GM23248 (cell line): ENCODE results near the gene NT5DC1. TPM values are rescaled to one million over a fixed set of nuclear protein-coding genes. Genes with fewer than 3 reads are reported as not detected.

Experiments used
- DNase-seq: peaks from one replicate; pipeline ENCODE4 v3.0.0-alpha.2; 2015
- H2AFZ ChIP-seq: fragments of 200-600 bp; sonication (generic); 2 replicates; pipeline ENCODE4 v1.6.1; 2016; ENCODE audit warnings: antibody characterized with exemption
- H3F3A ChIP-seq: fragments of 200-600 bp; sonication (generic); 2 replicates; pipeline ENCODE4 v1.6.1; 2016; ENCODE audit warnings: mild to moderate bottlenecking, antibody characterized with exemption, mixed run types; ENCODE audit not compliant: insufficient read depth
- H3K27ac ChIP-seq: fragments of 200-600 bp; sonication (generic); 2 replicates; pipeline ENCODE4 v1.5.1; 2016; ENCODE audit warnings: mild to moderate bottlenecking
- H3K27me3 ChIP-seq: fragments of 200-600 bp; sonication (generic); replicated peaks from 2 replicates; pipeline ENCODE4 v1.6.1; 2016; ENCODE audit warnings: mild to moderate bottlenecking; ENCODE audit not compliant: insufficient read depth
- H3K36me3 ChIP-seq: fragments of 200-600 bp; sonication (generic); 2 replicates; pipeline ENCODE4 v1.6.1; 2016; ENCODE audit warnings: low read depth, mild to moderate bottlenecking
- H3K4me1 ChIP-seq: fragments of 200-600 bp; sonication (generic); 2 replicates; pipeline ENCODE4 v1.6.1; 2016; ENCODE audit warnings: mild to moderate bottlenecking; ENCODE audit not compliant: insufficient read depth
- H3K4me2 ChIP-seq: fragments of 200-600 bp; sonication (generic); one replicate; pipeline ENCODE4 v1.6.1; 2016; ENCODE audit warnings: mild to moderate bottlenecking; ENCODE audit not compliant: unreplicated experiment
- H3K4me3 ChIP-seq: fragments of 200-600 bp; sonication (generic); 2 replicates; pipeline ENCODE4 v1.5.1; 2016; ENCODE audit warnings: mild to moderate bottlenecking
- H3K79me2 ChIP-seq: fragments of 200-600 bp; sonication (generic); 2 replicates; pipeline ENCODE4 v1.6.1; 2016; ENCODE audit warnings: mild to moderate bottlenecking; ENCODE audit not compliant: insufficient read depth
- H3K9ac ChIP-seq: fragments of 200-600 bp; sonication (generic); 2 replicates; pipeline ENCODE4 v1.6.1; 2016; ENCODE audit warnings: mild to moderate bottlenecking
- H3K9me2 ChIP-seq: fragments of 200-600 bp; sonication (generic); 2 replicates; pipeline ENCODE4 v1.6.1; 2016; ENCODE audit warnings: mixed run types, mild to moderate bottlenecking, moderate library complexity; ENCODE audit not compliant: insufficient read depth
- H3K9me3 ChIP-seq: fragments of 200-600 bp; sonication (generic); one replicate; pipeline ENCODE4 v1.6.1; 2017; ENCODE audit warnings: low read depth
- H4K20me1 ChIP-seq: fragments of 200-600 bp; sonication (generic); 2 replicates; pipeline ENCODE4 v1.6.0; 2016; ENCODE audit not compliant: insufficient read depth
- EZH2 ChIP-seq: fragments of 200-600 bp; sonication (generic); IDR thresholded peaks from 2 replicates; pipeline ENCODE4 v1.6.1; 2018; ENCODE audit warnings: antibody characterized with exemption, mild to moderate bottlenecking; ENCODE audit not compliant: insufficient read depth, poor library complexity, severe bottlenecking
- EZH2phosphoT487 ChIP-seq: fragments of 200-600 bp; sonication (generic); IDR thresholded peaks from 2 replicates; pipeline ENCODE4 v1.6.1; 2018; ENCODE audit warnings: antibody characterized with exemption, moderate library complexity, mild to moderate bottlenecking, low read depth; ENCODE audit not compliant: insufficient read depth
- WGBS, 2 experiments: methylation state at CpG; one replicate each; pipeline ENCODE4 v1.1.6; 2015 to 2017; ENCODE audit warnings: low lambda C conversion rate in 2 of 2, low coverage in 1 of 2; ENCODE audit errors: missing lambda C conversion rate in 2 of 2; 5-methylcytosine and 5-hydroxymethylcytosine counted together
- in situ Hi-C: fragments of 300-500 bp; cut with MboI; formaldehyde crosslinking; loops from 2 replicates; pipeline ENCODE4 v1.15.0; 2020
- polyA plus RNA-seq: library from polyadenylated mRNA; unstranded; fragments of >200 nt; fragmentation: Nextera tagmentation; extraction: Ambion mirVana; gene quantifications from 2 replicates; pipeline ENCODE4 v1.2.1, GENCODE V29; 2016
- total RNA-seq: library from RNA; depleted of rRNA; stranded (reverse); fragments of >200 nt; shearing (Covaris generic); gene quantifications from 2 replicates; pipeline ENCODE4 v1.2.3, GENCODE V29; 2014

The NT5DC1 gene
- total and polyA plus RNA-seq, 2 experiments from 2014 or later = 3.4 to 15.4 TPM

DNA sequence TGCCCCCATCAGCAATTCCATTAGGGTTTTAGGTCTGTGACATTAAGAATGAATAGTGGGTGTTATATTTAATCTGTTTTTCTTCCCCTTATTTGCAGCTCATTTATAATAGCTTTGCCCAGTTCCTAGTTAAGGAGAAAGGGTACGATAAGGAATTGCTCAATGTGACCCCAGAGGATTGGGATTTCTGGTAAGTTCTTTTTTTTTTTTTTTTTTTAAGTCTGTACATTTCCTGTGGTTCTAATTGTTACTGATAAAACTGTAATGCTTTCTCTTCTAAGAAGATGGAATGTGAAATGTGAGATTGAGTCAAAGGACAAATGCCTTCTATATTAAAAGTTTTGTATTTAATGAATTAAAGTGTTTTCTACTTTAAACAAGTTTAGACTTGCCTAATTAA, 5.5 kb downstream of the NT5DC1 start:
- DNase-seq = no peak
- H3K9me3 ChIP-seq = no peaks in the 10 kb centered on the region
- no peaks in the 10 kb centered on the region for H3K36me3 ChIP-seq
- 0 out of 2 replicates have a peak, but pooled peaks cover 7% of the 10 kb centered on the region for H3F3A ChIP-seq
- no peak overlapping the region for H2AFZ ChIP-seq
- peaks cover 13% of the 10 kb centered on the region; the same call in 1 of the 2 replicates for H3K4me1 ChIP-seq
- H3K79me2 ChIP-seq = no peaks in the 10 kb centered on the region
- TF ChIP-seq EZH2 = no peak
- TF ChIP-seq EZH2phosphoT487 = no peak
- no peaks in the 10 kb centered on the region for H3K27me3 ChIP-seq
- H4K20me1 ChIP-seq = no peaks in the 10 kb centered on the region
- in situ Hi-C loops = no loop called here
- H3K9ac ChIP-seq = no peak overlapping the region
- no peak overlapping the region for H3K4me3 ChIP-seq
- no peaks in the 10 kb centered on the region for H3K9me2 ChIP-seq
- H3K27ac ChIP-seq = no peak overlapping the region
- 42 to 65% methylated on average over 1 of the region's 1 CpG for WGBS, 2 experiments
- H3K4me2 ChIP-seq = no peak overlapping the region

DNA sequence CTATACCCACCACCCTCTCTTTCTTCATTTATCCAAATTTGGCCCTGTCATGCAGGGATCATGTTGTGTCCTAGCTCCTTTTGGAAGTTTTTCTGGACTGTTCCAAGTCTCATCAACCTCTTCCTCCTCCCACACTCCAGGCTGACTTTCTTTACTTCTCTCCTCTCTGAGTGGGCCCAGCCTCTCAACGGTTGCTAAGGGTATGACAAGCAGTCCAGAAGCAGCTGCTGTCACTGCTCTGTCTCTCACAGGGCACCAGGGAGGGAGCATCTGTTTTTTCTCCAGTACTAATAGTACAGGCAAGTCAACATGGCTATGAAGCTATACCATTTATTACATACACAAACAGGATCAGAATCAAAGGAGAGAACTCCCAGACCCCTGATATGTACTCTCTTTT, 8.2 kb downstream of the NT5DC1 start:
- Histone ChIP-seq H3F3A (no peaks in the 10 kb centered on the region), H3K4me2 (no peak overlapping the region), H3K9ac (no peak overlapping the region), H3K79me2 (no peaks in the 10 kb centered on the region), H3K4me3 (no peak overlapping the region), H3K9me3 (no peaks in the 10 kb centered on the region), H3K4me1 (peaks cover 8% of the 10 kb centered on the region; the same call in 1 of the 2 replicates), H2AFZ (no peak overlapping the region), H3K9me2 (no peaks in the 10 kb centered on the region), H3K27ac (no peak overlapping the region), H3K27me3 (no peaks in the 10 kb centered on the region), H3K36me3 (no peaks in the 10 kb centered on the region), H4K20me1 (no peaks in the 10 kb centered on the region)
- in situ Hi-C loops = no loop called here
- TF ChIP-seq EZH2 (no peak), EZH2phosphoT487 (no peak)
- 9 to 14% methylated on average over 1 of the region's 1 CpG for WGBS, 2 experiments
- DNase-seq = no peak

DNA sequence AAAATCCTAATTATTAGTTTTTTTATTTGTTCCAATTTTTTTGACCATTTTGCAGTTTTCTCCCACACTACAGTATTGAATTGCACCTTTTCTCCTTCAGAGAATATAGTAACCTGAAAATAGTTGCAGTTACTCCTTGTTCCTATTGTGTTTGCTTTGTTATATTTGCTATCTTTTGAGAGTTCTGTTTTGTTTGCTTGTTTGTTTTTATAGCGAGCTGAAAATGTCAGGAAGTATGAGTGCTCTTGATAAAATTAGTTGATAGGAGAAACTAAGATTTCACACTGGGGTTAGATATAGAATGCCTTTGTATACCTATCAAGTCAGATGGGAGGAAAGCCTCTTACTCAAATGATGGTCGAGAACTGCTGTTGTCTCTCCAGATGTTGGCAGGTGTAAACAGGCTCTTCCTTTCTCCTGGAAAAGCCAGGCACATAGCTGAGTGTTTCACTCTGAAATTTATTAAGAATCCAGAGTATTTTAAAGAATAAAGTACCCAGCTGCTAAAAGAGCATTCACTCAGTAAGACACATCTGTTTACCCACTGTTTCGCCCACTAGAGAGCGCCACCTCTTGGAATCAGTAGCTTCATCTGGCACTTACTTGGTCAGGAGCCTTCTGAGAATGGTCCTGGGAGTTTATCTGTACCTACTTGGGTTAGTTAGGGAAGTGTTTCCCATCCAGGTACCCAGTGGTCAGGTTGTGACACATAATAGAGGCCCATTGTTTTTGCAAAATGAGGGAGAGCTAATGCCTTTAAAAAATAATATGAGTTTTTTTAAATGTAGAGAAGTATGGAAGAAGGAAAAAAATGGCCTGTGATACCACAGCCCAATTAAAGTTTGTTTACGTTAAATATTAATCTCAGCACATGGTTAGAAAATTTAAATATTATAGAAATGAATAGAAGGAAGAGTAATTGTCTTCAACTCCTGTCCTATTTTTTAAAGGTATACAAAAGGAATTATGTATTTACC, 11.2 kb downstream of the NT5DC1 start:
- H3F3A ChIP-seq = no peaks in the 10 kb centered on the region
- WGBS, 2 experiments = 74 to 76% methylated on average over 5 of the region's 5 CpGs
- H3K4me2 ChIP-seq = no peak overlapping the region
- H3K36me3 ChIP-seq = no peaks in the 10 kb centered on the region
- no peak overlapping the region for H3K9ac ChIP-seq
- TF ChIP-seq EZH2 (no peak), EZH2phosphoT487 (no peak)
- no peaks in the 10 kb centered on the region for H3K9me2 ChIP-seq
- peak; percentile 61 for DNase-seq
- H3K9me3 ChIP-seq = no peaks in the 10 kb centered on the region
- in situ Hi-C loops = no loop called here
- no peak overlapping the region for H3K27ac ChIP-seq
- H4K20me1 ChIP-seq = no peaks in the 10 kb centered on the region
- no peaks in the 10 kb centered on the region for H3K4me1 ChIP-seq
- no peak overlapping the region for H3K4me3 ChIP-seq
- no peaks in the 10 kb centered on the region for H3K27me3 ChIP-seq
- H2AFZ ChIP-seq = no peak overlapping the region
- H3K79me2 ChIP-seq = no peaks in the 10 kb centered on the region

DNA sequence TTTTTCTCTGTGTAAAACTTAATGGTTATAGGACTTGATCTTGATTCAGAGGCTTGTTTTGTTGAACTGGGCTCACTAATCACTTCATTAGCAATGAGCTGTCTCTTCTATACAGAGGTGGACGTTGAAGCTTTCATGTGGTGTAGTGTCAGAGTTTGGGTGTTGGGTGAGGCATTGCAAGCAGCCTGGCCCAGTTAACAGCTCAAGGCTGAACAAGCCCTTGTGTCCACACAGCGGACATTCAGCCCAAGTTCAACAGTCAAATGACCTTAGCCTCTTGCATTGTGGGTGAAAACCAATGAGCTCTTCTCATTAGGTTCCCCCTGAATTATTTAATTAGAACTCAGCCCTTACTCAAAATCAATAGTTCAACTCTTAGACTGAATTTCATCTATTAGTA, 12.7 kb downstream of the NT5DC1 start:
- H3K27me3 ChIP-seq = no peaks in the 10 kb centered on the region
- H3K27ac ChIP-seq = no peak overlapping the region
- H3K36me3 ChIP-seq = no peaks in the 10 kb centered on the region
- WGBS, 2 experiments = 96 to 100% methylated on average over 2 of the region's 2 CpGs
- H2AFZ ChIP-seq = no peak overlapping the region
- H3K9ac ChIP-seq = no peak overlapping the region
- DNase-seq = no peak
- TF ChIP-seq EZH2 (no peak), EZH2phosphoT487 (no peak)
- H3K4me1 ChIP-seq = no peaks in the 10 kb centered on the region
- no peaks in the 10 kb centered on the region for H4K20me1 ChIP-seq
- H3K4me3 ChIP-seq = no peak overlapping the region
- H3K9me2 ChIP-seq = no peaks in the 10 kb centered on the region
- no peaks in the 10 kb centered on the region for H3F3A ChIP-seq
- in situ Hi-C loops = no loop called here
- no peaks in the 10 kb centered on the region for H3K79me2 ChIP-seq
- H3K4me2 ChIP-seq = no peak overlapping the region
- no peaks in the 10 kb centered on the region for H3K9me3 ChIP-seq
